Large intestine (tissue), 3 donors: Measurements from ENCODE around the gene CLCN1. TPM values are rescaled to one million over a fixed set of nuclear protein-coding genes. Genes with fewer than 3 reads are reported as not detected.

Experiments
- DNase-seq, 2 donors: peaks; one replicate each; pipeline versions ENCODE4 v3.0.0 to v3.0.0-alpha.2; 2013
- H3K27ac ChIP-seq: one replicate; pipeline ENCODE4 v1.5.1; 2013; ENCODE audit warnings: low read length
- H3K27me3 ChIP-seq: 2 replicates; pipeline ENCODE4 v1.6.1; 2013; ENCODE audit warnings: low read length; ENCODE audit not compliant: control insufficient read depth, insufficient read depth
- H3K36me3 ChIP-seq: 2 replicates; pipeline ENCODE4 v1.6.1; 2013; ENCODE audit warnings: low read length; ENCODE audit not compliant: control insufficient read depth, insufficient read depth
- H3K4me1 ChIP-seq: one replicate; pipeline ENCODE4 v1.6.1; 2013; ENCODE audit warnings: low read length; ENCODE audit not compliant: control insufficient read depth, insufficient read depth
- H3K4me3 ChIP-seq: one replicate; pipeline ENCODE4 v1.5.1; 2013; ENCODE audit warnings: low read length
- H3K9me3 ChIP-seq: one replicate; pipeline ENCODE4 v1.6.1; 2013; ENCODE audit warnings: mild to moderate bottlenecking, low read depth, low read length, moderate library complexity; ENCODE audit not compliant: control insufficient read depth
- WGBS: methylation state at CpG from one replicate; pipeline ENCODE4 v1.1.5; 2013; ENCODE audit warnings: low lambda C conversion rate; ENCODE audit not compliant: insufficient coverage; 5-methylcytosine and 5-hydroxymethylcytosine counted together
- polyA plus RNA-seq: library from polyadenylated mRNA; unstranded; fragments of 120-200 nt; gene quantifications from one replicate; pipeline ENCODE4 v1.2.1, GENCODE V29; 2013

The CLCN1 gene
- polyA plus RNA-seq, 1 donor, result 1.6 TPM

DNA sequence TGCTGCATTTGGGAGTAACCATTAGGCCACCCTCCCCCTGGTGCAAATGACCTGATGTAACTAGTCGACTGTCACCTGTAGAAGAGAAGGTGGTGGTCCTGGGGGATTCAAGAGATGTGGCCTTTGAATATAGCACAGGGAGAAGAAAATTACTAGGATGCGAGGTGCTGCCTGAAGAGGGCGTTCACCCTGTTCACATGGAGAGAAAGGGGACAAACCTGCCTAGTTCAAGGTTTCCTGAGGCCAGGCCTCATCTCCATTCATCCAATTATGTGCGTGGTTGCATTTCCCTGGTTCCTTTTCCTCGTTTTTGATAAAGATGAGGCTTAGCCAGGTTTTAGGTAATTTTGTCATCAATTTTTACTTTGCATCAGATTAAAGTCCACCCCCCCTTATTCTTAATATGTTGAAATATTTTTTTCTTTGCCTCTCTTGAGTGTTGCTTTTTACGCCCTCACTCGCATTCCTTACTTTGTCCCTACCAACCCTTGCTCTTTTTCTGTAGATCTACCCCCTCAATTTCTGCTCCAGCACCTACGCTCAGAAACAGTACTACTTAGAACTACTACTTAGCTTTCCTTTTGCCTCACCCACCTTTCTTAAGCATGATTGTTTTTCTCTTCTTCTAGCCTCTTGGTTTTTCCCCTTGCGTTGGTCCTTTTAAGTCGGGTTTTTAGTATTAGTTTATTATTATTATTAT lies 13.7 kb downstream of the CLCN1 start:
- Histone ChIP-seq H3K4me3 (no peak overlapping the region), H3K27me3 (no peaks in the 10 kb centered on the region), H3K27ac (no peak overlapping the region), H3K36me3 (no peaks in the 10 kb centered on the region), H3K4me1 (no peaks in the 10 kb centered on the region), H3K9me3 (no peaks in the 10 kb centered on the region)
- 92% methylated on average over 7 of the region's 10 CpGs for WGBS
- no peak for DNase-seq

DNA sequence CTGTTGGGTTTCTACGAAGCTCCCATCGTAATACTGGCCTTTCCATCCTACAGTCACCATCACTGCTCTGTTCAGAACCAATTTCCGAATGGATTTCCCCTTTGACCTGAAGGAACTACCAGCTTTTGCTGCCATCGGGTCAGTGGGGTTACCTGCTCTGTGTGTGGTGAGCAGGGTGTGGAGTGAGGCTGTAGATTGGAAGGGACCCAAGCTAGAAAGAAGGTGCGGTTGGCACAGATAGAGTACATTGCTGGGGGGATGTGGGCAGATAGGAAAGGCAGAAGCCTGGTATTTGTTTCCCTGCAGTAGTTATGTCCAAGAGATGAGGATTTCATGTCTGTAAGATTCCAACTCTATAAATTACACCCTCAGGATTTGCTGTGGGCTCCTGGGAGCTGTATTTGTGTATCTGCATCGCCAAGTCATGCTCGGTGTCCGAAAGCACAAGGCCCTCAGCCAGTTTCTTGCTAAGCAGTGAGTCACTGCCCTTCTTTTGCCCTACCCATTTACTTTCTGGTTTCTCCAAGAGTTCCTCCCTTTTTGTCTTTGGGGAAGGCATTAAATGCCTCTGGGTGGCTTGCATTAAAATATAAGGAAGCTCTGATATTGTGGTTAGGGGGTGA lies 15.4 kb downstream of the CLCN1 start:
- Histone ChIP-seq H3K4me1 (no peaks in the 10 kb centered on the region), H3K9me3 (no peaks in the 10 kb centered on the region), H3K4me3 (no peak overlapping the region), H3K27me3 (no peaks in the 10 kb centered on the region), H3K27ac (no peak overlapping the region), H3K36me3 (no peaks in the 10 kb centered on the region)
- no peak for DNase-seq
- 94% methylated on average over 3 of the region's 8 CpGs for WGBS

DNA sequence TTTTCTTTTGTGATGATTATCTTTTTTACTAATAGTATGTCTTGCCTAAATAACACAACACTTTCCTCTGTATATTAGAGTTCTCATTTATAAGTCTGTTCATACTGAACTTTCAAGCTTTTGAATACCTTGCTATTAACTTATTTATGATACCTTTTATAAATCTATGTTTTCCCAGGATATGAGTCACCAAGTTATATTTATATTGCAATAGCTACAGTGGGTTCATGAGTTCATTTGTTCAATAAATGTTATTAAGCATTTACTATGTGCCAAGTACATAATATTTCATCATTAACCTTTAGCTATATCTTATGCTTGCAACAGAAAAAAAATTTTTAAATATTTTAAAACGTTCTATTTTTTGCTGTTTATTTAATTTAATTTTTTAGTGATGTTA lies 18.3 kb downstream of the CLCN1 start:
- WGBS, result 71% methylated on average over 1 of the region's 1 CpG
- Histone ChIP-seq H3K27me3 (peaks cover 6% of the 10 kb centered on the region), H3K27ac (no peak overlapping the region), H3K36me3 (no peaks in the 10 kb centered on the region), H3K4me1 (no peaks in the 10 kb centered on the region), H3K4me3 (no peak overlapping the region), H3K9me3 (no peaks in the 10 kb centered on the region)
- no peak for DNase-seq

DNA sequence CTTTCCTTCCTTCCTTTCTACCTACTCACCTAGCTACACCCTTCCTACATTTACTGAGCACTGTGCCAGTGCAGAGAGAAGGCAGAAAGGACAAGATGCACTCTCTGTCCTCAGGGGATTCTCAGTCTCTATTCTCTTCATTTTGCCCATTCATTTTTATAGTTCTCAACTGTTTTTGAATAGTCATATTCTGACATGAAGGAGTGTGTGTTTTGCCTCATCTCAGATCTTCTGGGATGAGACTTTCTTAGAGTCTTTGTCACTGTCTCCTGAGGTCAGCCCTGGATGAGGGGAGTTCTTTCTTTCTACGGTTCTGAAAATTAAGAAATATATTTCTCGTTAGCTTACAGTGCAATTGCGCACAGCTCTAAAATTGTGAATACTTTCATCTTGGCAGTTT lies 21.3 kb downstream of the CLCN1 start:
- WGBS, result 83% methylated on average over 3 of the region's 3 CpGs
- no peak for DNase-seq
- no peaks in the 10 kb centered on the region for H3K4me1 ChIP-seq
- H3K27me3 ChIP-seq, result peaks cover 7% of the 10 kb centered on the region
- H3K4me3 ChIP-seq, result no peak overlapping the region
- no peaks in the 10 kb centered on the region for H3K36me3 ChIP-seq
- no peak overlapping the region for H3K27ac ChIP-seq
- H3K9me3 ChIP-seq, result no peaks in the 10 kb centered on the region

DNA sequence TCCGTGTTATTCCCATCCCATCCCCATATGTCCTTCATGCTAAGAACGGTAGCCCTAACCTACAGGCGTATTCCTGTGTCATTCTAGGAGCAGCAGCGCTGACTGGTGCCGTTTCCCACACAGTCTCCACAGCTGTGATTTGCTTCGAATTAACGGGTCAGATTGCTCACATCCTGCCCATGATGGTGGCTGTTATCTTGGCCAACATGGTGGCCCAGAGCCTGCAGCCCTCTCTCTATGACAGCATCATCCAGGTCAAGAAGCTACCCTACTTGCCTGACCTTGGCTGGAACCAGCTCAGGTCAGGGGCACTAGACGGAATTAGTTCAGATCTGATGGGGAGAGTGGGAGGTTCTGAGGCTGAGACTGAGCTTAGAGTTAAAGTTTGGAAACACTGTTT lies 25.9 kb downstream of the CLCN1 start:
- H3K36me3 ChIP-seq, result no peaks in the 10 kb centered on the region
- WGBS, result 100% methylated on average over 1 of the region's 8 CpGs

DNA sequence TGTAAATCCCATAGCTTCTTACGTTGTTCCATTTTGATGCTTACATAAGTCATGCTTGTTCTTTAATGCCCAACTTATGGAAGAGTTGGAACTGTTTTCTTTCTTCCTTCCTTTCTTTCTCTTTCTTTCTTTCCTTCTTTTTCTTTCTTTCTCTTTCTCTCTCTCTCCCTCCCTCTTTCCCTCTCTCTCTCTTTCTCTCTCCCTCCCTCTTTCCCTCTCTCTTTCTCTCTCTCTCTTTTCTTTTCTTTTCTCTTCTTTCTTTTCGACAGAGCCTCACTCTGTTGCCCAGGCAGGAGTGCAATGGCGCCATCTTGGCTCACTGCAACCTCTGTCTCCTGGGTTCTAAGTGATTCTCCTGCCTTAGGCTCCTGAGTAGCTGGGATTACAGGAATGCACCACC lies 27.7 kb downstream of the CLCN1 start:
- H3K4me1 ChIP-seq, result peaks cover 6% of the 10 kb centered on the region
- no peaks in the 10 kb centered on the region for H3K9me3 ChIP-seq
- H3K4me3 ChIP-seq, result no peak overlapping the region
- H3K27ac ChIP-seq, result no peak overlapping the region
- no peak for DNase-seq
- WGBS, result 94% methylated on average over 2 of the region's 3 CpGs
- peaks cover 14% of the 10 kb centered on the region for H3K27me3 ChIP-seq
- no peaks in the 10 kb centered on the region for H3K36me3 ChIP-seq

More for the DNA sequence above, 25.9 kb downstream of the CLCN1 start:
- H3K4me3 ChIP-seq, result no peak overlapping the region
- H3K4me1 ChIP-seq, result peaks cover 6% of the 10 kb centered on the region
- DNase-seq, result no peak
- H3K27me3 ChIP-seq, result peaks cover 17% of the 10 kb centered on the region
- H3K27ac ChIP-seq, result no peak overlapping the region
- no peaks in the 10 kb centered on the region for H3K9me3 ChIP-seq

DNA sequence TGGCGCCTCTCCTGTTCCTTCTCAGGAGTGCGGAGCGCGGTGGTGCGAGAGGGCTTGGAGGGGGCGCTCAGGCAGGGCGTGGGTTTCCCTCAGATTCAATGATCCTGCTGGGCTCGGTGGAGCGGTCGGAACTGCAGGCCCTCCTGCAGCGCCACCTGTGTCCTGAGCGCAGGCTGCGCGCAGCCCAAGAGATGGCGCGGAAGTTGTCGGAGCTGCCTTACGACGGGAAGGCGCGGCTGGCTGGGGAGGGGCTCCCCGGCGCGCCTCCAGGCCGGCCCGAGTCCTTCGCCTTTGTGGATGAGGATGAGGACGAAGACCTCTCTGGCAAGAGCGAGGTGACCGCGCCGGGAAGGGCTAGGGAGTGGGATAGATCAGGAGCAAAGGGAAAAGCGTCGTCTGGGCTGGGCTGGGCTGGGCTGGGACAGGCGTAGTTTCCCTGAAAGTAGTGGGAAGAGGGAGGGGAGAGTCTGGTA lies 29.6 kb downstream of the CLCN1 start:
- H3K27ac ChIP-seq, result no peak overlapping the region
- H3K4me3 ChIP-seq, result peak overlapping the region; percentile 28
- no peaks in the 10 kb centered on the region for H3K36me3 ChIP-seq
- peaks cover 6% of the 10 kb centered on the region for H3K4me1 ChIP-seq
- WGBS, result 7% methylated on average over 3 of the region's 35 CpGs
- H3K9me3 ChIP-seq, result no peaks in the 10 kb centered on the region
- peaks cover 16% of the 10 kb centered on the region for H3K27me3 ChIP-seq
- peak; percentile 52 to 69 for DNase-seq

DNA sequence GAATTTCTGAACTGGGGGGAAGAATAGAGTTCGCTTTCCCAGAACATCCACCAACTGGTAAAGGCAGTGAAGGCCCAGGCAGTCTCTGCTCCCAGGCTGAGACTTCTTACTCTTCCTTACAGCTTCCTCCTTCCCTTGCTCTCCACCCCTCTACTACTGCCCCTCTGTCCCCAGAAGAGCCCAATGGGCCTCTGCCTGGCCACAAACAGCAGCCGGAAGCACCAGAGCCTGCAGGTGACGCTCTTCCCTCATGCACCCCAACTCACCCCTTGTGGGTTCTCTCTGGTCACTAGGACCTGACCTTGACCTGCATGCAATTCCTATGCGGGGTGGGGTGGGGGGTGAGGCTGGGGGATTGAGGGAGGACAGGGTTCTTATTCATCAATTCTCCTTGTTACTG lies 30.1 kb downstream of the CLCN1 start:
- WGBS, result no CpG with 5 or more reads among the region's 4 CpGs
- Histone ChIP-seq H3K27me3 (peaks cover 16% of the 10 kb centered on the region), H3K4me1 (peaks cover 6% of the 10 kb centered on the region), H3K9me3 (no peaks in the 10 kb centered on the region), H3K27ac (no peak overlapping the region), H3K36me3 (no peaks in the 10 kb centered on the region), H3K4me3 (no peak overlapping the region)
- no peak for DNase-seq

DNA sequence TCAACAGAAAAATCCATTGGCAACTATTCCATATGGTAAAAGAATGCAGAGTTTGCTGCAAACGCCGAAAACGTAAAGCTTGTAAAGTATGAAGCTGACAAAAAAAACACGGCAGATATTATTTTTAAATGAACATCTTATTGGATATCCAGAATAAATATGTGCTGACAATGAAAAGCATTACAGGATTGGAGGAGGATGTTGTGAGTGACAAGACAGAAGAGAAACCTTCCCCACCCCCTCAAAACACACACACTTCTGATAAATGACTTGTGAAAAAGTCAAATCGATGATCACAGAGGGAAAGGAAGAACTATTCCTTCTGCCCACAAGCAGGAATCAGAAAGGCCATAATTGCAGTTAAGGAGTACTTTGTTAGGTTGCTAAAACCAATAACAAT lies 32.0 kb downstream of the CLCN1 start:
- Histone ChIP-seq H3K4me1 (peaks cover 6% of the 10 kb centered on the region), H3K4me3 (no peak overlapping the region), H3K36me3 (no peaks in the 10 kb centered on the region), H3K27me3 (peaks cover 16% of the 10 kb centered on the region), H3K9me3 (no peaks in the 10 kb centered on the region), H3K27ac (no peak overlapping the region)
- DNase-seq, result no peak
- 71% methylated on average over 1 of the region's 5 CpGs for WGBS

DNA sequence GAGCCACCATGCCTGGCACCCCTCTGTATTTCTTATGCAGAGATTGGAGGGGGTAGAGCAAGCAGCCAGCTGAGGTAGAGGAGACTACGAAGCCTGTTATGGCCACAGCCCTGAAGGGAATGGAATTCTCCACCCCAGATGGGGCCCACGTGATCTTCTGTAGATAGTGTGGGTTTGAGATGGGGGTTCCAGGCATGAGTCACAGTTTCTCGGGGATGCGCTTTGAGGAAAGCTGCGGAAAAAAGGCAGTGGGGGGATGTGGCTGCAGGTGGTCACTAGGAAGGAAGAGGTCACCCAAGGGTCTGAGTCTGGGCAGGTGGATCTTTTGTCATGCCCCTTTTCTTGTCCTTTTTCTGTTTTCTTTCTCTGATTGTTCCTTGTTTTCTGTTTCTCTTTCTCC lies 35.1 kb downstream of the CLCN1 start:
- no peak overlapping the region for H3K27ac ChIP-seq
- no peaks in the 10 kb centered on the region for H3K4me1 ChIP-seq
- H3K27me3 ChIP-seq, result peaks cover 13% of the 10 kb centered on the region
- DNase-seq, result no peak
- no peak overlapping the region for H3K4me3 ChIP-seq
- WGBS, result no CpG with 5 or more reads among the region's 5 CpGs
- H3K9me3 ChIP-seq, result no peaks in the 10 kb centered on the region
- H3K36me3 ChIP-seq, result no peaks in the 10 kb centered on the region

DNA sequence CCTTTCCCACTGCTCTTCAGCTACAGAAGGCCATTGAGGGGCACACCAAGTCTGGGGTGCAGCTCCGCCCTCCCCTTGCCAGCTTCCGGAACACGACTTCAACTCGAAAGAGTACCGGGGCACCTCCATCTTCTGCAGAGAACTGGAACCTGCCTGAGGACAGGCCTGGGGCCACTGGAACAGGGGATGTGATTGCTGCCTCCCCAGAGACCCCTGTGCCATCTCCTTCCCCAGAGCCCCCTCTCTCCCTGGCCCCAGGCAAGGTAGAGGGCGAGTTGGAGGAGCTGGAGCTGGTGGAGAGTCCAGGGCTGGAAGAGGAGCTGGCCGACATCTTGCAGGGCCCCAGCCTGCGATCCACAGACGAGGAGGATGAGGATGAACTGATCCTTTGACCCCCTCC lies 35.7 kb downstream of the CLCN1 start:
- no peak for DNase-seq
- no peak overlapping the region for H3K27ac ChIP-seq
- no peaks in the 10 kb centered on the region for H3K4me1 ChIP-seq
- no CpG with 5 or more reads among the region's 9 CpGs for WGBS
- H3K9me3 ChIP-seq, result no peaks in the 10 kb centered on the region
- no peaks in the 10 kb centered on the region for H3K36me3 ChIP-seq
- no peak overlapping the region for H3K4me3 ChIP-seq
- peaks cover 11% of the 10 kb centered on the region for H3K27me3 ChIP-seq
